Left ventricle myocardium inferior (tissue), 1 donor: Measurements from ENCODE around the gene ADK. TPM values are rescaled to one million over a fixed set of nuclear protein-coding genes. Genes with fewer than 3 reads are reported as not detected.
A peak's percentile ranks its signal among the peaks of the same experiment; 100 is the strongest.

Experiments
- DNase-seq: peaks from one replicate; pipeline ENCODE4 v3.0.0-alpha.2; 2020
- H3K27ac ChIP-seq: fragments of 200-600 bp; replicated peaks from 2 replicates; pipeline ENCODE4 v1.8.0; 2021
- H3K27me3 ChIP-seq: fragments of 200-600 bp; 2 replicates; pipeline ENCODE4 v1.8.0; 2021; ENCODE audit warnings: low read depth
- H3K36me3 ChIP-seq: fragments of 200-600 bp; 2 replicates; pipeline ENCODE4 v1.8.0; 2021
- H3K4me1 ChIP-seq: fragments of 200-600 bp; 2 replicates; pipeline ENCODE4 v1.8.0; 2021
- H3K4me3 ChIP-seq: fragments of 200-600 bp; 2 replicates; pipeline ENCODE4 v1.8.0; 2021; ENCODE audit warnings: mild to moderate bottlenecking, moderate library complexity
- H3K9me3 ChIP-seq: fragments of 200-600 bp; replicated peaks from 2 replicates; pipeline ENCODE4 v1.8.0; 2021
- intact Hi-C: fragments of 100-400 bp; cut with micrococcal nuclease; formaldehyde crosslinking; loops from one replicate; pipeline ENCODE4 v1.11.0; 2022
- total RNA-seq: library from RNA; stranded (reverse); fragmentation: NEBNext Ultra II Directional; extraction: Animal tissue kit (Norgen Biotek cat#: 25700); gene quantifications from one replicate; pipeline ENCODE4 v1.2.1, GENCODE V29; 2021
- TF ChIP-seq, protein P1 (sequence below): fragments of 200-600 bp; IDR thresholded peaks from 2 replicates; pipeline ENCODE4 v1.8.0; 2021; ENCODE audit warnings: antibody characterized with exemption, mild to moderate bottlenecking, borderline replicate concordance
- donor health status: DM: no; HTN: yes; CAD: no; lungs with severe emphysema.

Gene ADK
- total RNA-seq, 1 donor from 2014 or later = 41.3 TPM

DNA sequence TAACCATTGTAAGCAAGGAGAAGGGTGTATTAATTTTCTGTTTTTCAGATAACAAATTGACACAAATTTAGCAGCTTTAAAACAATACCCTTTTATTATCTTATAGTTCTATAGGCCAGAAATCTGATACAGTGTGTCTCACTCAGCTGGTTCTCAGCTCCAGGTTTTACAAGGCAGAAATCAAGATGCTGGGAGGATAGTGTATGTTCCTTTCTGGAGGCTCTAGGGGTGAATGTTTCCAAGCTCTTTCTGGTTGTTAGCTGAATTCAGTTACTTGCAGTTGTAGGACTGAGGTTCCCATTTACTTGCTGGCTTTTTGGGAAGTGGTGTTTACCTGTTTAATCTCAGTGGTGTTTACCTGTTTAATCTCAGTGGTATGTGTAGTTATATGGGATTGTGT, 125.4 kb downstream of the ADK start:
- Histone ChIP-seq H3K27me3 (no peaks in the 10 kb centered on the region), H3K4me1 (peaks cover 9% of the 10 kb centered on the region), H3K9me3 (no peaks in the 10 kb centered on the region), H3K36me3 (no peaks in the 10 kb centered on the region), H3K4me3 (no peak overlapping the region), H3K27ac (no peak overlapping the region)
- intact Hi-C loops = no loop called here
- DNase-seq = no peak
- TF ChIP-seq, protein P1, sequence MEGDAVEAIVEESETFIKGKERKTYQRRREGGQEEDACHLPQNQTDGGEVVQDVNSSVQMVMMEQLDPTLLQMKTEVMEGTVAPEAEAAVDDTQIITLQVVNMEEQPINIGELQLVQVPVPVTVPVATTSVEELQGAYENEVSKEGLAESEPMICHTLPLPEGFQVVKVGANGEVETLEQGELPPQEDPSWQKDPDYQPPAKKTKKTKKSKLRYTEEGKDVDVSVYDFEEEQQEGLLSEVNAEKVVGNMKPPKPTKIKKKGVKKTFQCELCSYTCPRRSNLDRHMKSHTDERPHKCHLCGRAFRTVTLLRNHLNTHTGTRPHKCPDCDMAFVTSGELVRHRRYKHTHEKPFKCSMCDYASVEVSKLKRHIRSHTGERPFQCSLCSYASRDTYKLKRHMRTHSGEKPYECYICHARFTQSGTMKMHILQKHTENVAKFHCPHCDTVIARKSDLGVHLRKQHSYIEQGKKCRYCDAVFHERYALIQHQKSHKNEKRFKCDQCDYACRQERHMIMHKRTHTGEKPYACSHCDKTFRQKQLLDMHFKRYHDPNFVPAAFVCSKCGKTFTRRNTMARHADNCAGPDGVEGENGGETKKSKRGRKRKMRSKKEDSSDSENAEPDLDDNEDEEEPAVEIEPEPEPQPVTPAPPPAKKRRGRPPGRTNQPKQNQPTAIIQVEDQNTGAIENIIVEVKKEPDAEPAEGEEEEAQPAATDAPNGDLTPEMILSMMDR = no peak

DNA sequence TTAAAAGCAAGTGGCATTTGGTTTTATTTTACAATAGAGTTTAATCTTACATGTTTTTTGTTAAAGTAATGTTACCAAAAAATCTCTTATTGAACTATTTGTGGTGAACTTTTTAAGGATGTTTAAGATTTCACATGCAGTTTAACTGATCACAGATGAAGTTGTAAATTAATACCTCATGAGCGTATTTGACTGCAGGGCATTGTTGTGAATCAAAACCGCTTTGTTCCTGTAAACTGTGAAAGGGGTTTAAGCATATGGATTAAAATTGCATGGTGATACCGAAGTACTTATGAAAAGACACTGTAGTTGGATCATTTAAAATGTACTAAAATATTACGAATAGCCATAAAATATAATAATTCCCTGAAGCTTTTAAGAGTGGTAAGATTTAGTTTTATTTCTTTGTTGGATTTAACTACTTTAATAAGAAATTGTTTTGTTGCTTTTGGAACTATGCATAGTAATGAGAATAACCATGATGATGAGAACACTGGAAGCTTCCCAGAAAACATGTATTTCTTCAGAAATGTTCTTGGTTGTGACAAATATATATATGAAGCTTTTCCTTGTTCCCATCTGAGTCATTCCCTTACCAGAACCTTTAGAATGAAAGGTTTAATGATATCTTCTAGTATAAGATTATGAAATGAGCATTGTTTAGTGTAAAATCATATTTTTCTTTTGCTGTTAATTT, 131.3 kb downstream of the ADK start:
- H3K27ac ChIP-seq = no peak overlapping the region
- H3K4me3 ChIP-seq = no peak overlapping the region
- no peak for DNase-seq
- intact Hi-C loops = no loop called here
- peaks cover 18% of the 10 kb centered on the region for H3K9me3 ChIP-seq
- H3K4me1 ChIP-seq = no peaks in the 10 kb centered on the region
- H3K36me3 ChIP-seq = no peaks in the 10 kb centered on the region
- TF ChIP-seq, protein P1 = no peak
- H3K27me3 ChIP-seq = no peaks in the 10 kb centered on the region

DNA sequence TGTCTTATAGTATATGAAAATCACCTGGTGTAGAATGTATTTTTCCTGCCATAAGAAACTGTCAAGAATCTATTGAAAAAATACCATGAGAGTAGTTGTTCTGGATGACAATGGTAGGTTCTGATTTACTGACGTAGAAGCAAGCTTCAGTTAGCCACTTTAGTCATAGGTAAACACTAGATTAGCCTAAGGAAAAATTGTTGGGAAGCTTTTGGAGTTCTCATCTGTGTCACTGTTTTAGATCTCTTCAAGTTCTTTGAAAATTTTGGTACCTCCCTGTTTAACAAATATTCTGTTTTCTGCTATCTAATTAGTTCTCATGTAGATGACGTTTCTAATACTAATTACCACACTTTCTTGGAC, 131.8 kb downstream of the ADK start:
- Histone ChIP-seq H3K4me3 (no peak overlapping the region), H3K9me3 (peaks cover 18% of the 10 kb centered on the region), H3K36me3 (no peaks in the 10 kb centered on the region), H3K27me3 (no peaks in the 10 kb centered on the region), H3K4me1 (no peaks in the 10 kb centered on the region), H3K27ac (no peak overlapping the region)
- TF ChIP-seq, protein P1 = no peak
- intact Hi-C loops = no loop called here
- DNase-seq = no peak

DNA sequence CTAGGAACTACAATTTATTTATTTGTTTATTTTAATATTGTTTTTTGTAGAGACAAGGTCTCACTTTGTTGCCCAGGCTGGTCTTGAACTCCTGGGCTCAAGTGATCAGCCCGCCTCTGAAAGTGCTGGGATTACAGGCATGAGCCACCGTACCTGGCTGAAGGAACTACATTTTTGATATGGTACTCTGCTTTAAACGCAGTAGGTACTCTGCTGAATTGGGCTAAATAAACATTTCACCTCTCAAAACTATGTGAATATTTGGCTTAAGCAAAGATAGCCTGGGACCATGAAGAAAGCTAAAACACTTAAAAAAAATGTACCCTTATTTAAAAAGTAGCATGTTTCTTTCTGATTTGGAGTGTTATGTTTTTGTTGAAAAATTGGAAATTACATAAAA, 138.2 kb downstream of the ADK start:
- intact Hi-C loops = no loop called here

DNA sequence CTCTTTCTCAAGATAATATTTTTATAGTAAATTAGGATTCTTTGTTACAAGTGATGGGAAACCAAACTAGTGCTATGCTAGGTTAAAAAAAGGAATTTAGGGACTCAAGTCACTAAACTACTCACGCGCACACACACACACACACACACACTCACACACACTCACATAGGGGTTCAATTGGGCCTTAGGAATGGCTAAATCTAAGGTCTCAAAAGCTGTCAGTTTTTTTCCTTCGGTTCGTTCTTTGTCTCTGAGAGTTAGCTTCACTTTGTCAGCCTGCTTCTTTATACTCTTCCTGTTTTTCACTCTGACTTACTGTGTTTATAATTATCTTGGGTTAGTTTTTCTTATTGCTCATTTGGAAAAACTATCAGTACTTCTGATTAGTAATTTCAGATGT, 138.9 kb downstream of the ADK start:
- intact Hi-C loops = no loop called here
- TF ChIP-seq, protein P1 = no peak
- DNase-seq = no peak
- Histone ChIP-seq H3K4me3 (no peak overlapping the region), H3K36me3 (no peaks in the 10 kb centered on the region), H3K27me3 (no peaks in the 10 kb centered on the region), H3K27ac (peak overlapping the region; percentile 65), H3K4me1 (peaks cover 44% of the 10 kb centered on the region), H3K9me3 (peaks cover 7% of the 10 kb centered on the region)

More for the DNA sequence above, 138.2 kb downstream of the ADK start:
- Histone ChIP-seq H3K4me1 (peaks cover 41% of the 10 kb centered on the region), H3K36me3 (no peaks in the 10 kb centered on the region), H3K9me3 (peaks cover 15% of the 10 kb centered on the region), H3K4me3 (no peak overlapping the region), H3K27ac (peak overlapping the region; percentile 65), H3K27me3 (no peaks in the 10 kb centered on the region)
- TF ChIP-seq, protein P1 = no peak
- DNase-seq = no peak
